ENCODE data around the gene ATP8B3.

- TF ChIP-seq GATA2 (IDR thresholded peaks at IDR 0.05; ENCODE audit: low read depth, low read length) (no peak), GATA3 (IDR thresholded peaks at IDR 0.05; ENCODE audit: low read depth, low read length) (no peak)
Measured at GRCh38 chr19:1817553-1818179, 5.6 kb upstream of the ATP8B3 start.

All from SH-SY5Y (cell line).